ENCODE data around the gene PAPPA2. TPM values are rescaled to one million over a fixed set of nuclear protein-coding genes. Genes with fewer than 3 reads are reported as not detected.

PAPPA2 gene
- total RNA-seq, 2 donors from 2014 or later, result 1.3 TPM; not detected in 1

- no peak for DNase-seq
- no peaks in the 10 kb centered on the region for H3K27me3 Mint-ChIP-seq (ENCODE audit: insufficient read depth)
- 91 to 95% methylated on average over 3 to 4 of the region's 4 CpGs for WGBS, 2 experiments (ENCODE audit: insufficient coverage in 1 of 2, insufficient read length in 1 of 2)
- Histone ChIP-seq H3K9ac (ENCODE audit: extremely low read depth, low read length, poor library complexity, severe bottlenecking) (no peak overlapping the region), H3K27ac (ENCODE audit: low read depth, low read length) (no peak overlapping the region), H3K27me3 (ENCODE audit: control insufficient read depth, insufficient read depth, low read length, poor library complexity, severe bottlenecking) (no peaks in the 10 kb centered on the region), H3K4me1 (ENCODE audit: control insufficient read depth, insufficient read depth, low read length) (no peaks in the 10 kb centered on the region), H3K36me3 (ENCODE audit: control insufficient read depth, insufficient read depth, low read length) (no peaks in the 10 kb centered on the region), H3K9me3 (ENCODE audit: control insufficient read depth, low read length) (no peaks in the 10 kb centered on the region), H3K4me3 (ENCODE audit: low read length) (no peak overlapping the region)
- TF ChIP-seq, protein P1, sequence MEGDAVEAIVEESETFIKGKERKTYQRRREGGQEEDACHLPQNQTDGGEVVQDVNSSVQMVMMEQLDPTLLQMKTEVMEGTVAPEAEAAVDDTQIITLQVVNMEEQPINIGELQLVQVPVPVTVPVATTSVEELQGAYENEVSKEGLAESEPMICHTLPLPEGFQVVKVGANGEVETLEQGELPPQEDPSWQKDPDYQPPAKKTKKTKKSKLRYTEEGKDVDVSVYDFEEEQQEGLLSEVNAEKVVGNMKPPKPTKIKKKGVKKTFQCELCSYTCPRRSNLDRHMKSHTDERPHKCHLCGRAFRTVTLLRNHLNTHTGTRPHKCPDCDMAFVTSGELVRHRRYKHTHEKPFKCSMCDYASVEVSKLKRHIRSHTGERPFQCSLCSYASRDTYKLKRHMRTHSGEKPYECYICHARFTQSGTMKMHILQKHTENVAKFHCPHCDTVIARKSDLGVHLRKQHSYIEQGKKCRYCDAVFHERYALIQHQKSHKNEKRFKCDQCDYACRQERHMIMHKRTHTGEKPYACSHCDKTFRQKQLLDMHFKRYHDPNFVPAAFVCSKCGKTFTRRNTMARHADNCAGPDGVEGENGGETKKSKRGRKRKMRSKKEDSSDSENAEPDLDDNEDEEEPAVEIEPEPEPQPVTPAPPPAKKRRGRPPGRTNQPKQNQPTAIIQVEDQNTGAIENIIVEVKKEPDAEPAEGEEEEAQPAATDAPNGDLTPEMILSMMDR (conservative IDR thresholded peaks at IDR 0.05), result peak; percentile 43
- no peak overlapping the region for H3K27ac Mint-ChIP-seq
- H3K9me3 Mint-ChIP-seq, result no peaks in the 10 kb centered on the region
- no peaks in the 10 kb centered on the region for H3K36me3 Mint-ChIP-seq (ENCODE audit: low read depth)
- H3K4me3 Mint-ChIP-seq, result no peak overlapping the region
- no peaks in the 10 kb centered on the region for H3K4me1 Mint-ChIP-seq
Observed at GRCh38 chr1:176444286-176444685, 18.7 kb upstream of the PAPPA2 start.

GRCh38 chr1:176445402-176445801 is 17.6 kb upstream of the PAPPA2 start:
- Mint-ChIP-seq H3K36me3 (ENCODE audit: low read depth) (no peaks in the 10 kb centered on the region), H3K27me3 (ENCODE audit: insufficient read depth) (no peaks in the 10 kb centered on the region), H3K4me3 (no peak overlapping the region), H3K9me3 (no peaks in the 10 kb centered on the region), H3K27ac (no peak overlapping the region), H3K4me1 (no peaks in the 10 kb centered on the region)
- no peaks in the 10 kb centered on the region for H3K9me3 ChIP-seq (ENCODE audit: control insufficient read depth, low read length)
- no peaks in the 10 kb centered on the region for H3K27me3 ChIP-seq (ENCODE audit: control insufficient read depth, insufficient read depth, low read length, poor library complexity, severe bottlenecking)
- no peaks in the 10 kb centered on the region for H3K36me3 ChIP-seq (ENCODE audit: control insufficient read depth, insufficient read depth, low read length)
- H3K27ac ChIP-seq (ENCODE audit: low read depth, low read length), result no peak overlapping the region
- 84 to 100% methylated on average over 1 to 2 of the region's 2 CpGs for WGBS, 2 experiments (ENCODE audit: insufficient coverage in 1 of 2, insufficient read length in 1 of 2)
- DNase-seq, result no peak
- TF ChIP-seq, protein P1 (conservative IDR thresholded peaks at IDR 0.05), result no peak
- no peak overlapping the region for H3K4me3 ChIP-seq (ENCODE audit: low read length)
- H3K4me1 ChIP-seq (ENCODE audit: control insufficient read depth, insufficient read depth, low read length), result no peaks in the 10 kb centered on the region
- no peak overlapping the region for H3K9ac ChIP-seq (ENCODE audit: extremely low read depth, low read length, poor library complexity, severe bottlenecking)

DNA sequence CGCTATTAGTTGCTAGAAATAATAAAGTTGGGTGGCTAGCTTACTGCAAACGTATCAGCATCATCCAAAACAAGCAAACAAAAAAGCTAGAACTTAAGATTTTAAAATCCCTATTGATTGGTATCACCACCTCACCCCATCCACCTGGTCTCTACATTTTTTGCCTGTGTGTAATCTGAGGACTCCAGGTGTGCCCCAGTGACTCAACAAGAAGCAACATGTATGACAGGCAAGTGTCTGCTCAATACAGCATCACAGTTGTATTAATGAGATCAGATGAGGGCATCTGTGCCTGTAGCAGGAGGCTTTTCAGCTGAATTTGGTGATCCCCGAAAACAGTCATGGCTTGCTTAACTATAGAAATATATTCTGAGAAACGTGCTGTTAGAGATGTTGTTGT is 14.6 kb upstream of the PAPPA2 start:
- no peaks in the 10 kb centered on the region for H3K9me3 ChIP-seq (ENCODE audit: control insufficient read depth, low read length)
- H3K9me3 Mint-ChIP-seq, result peaks cover 20% of the 10 kb centered on the region
- H3K27ac Mint-ChIP-seq, result no peak overlapping the region

More for the DNA sequence above, 14.6 kb upstream of the PAPPA2 start:
- WGBS, 2 experiments (ENCODE audit: insufficient coverage in 1 of 2, insufficient read length in 1 of 2), result 71 to 88% methylated on average over 1 to 3 of the region's 4 CpGs
- no peak overlapping the region for H3K4me3 ChIP-seq (ENCODE audit: low read length)
- H3K27ac ChIP-seq (ENCODE audit: low read depth, low read length), result no peak overlapping the region
- H3K4me1 ChIP-seq (ENCODE audit: control insufficient read depth, insufficient read depth, low read length), result no peaks in the 10 kb centered on the region
- TF ChIP-seq, protein P1 (conservative IDR thresholded peaks at IDR 0.05), result no peak
- Mint-ChIP-seq H3K27me3 (ENCODE audit: insufficient read depth) (no peaks in the 10 kb centered on the region), H3K4me3 (no peak overlapping the region), H3K36me3 (ENCODE audit: low read depth) (no peaks in the 10 kb centered on the region), H3K4me1 (no peaks in the 10 kb centered on the region)
- no peaks in the 10 kb centered on the region for H3K27me3 ChIP-seq (ENCODE audit: control insufficient read depth, insufficient read depth, low read length, poor library complexity, severe bottlenecking)
- H3K9ac ChIP-seq (ENCODE audit: extremely low read depth, low read length, poor library complexity, severe bottlenecking), result no peak overlapping the region
- DNase-seq, result no peak
- H3K36me3 ChIP-seq (ENCODE audit: control insufficient read depth, insufficient read depth, low read length), result no peaks in the 10 kb centered on the region

All from endodermal cell (in vitro differentiated cells).